ENCODE data around the gene SNX25. TPM values are rescaled to one million over a fixed set of nuclear protein-coding genes. Genes with fewer than 3 reads are reported as not detected.
A peak's percentile ranks its signal among the peaks of the same experiment; 100 is the strongest.
"Not testable (repeated sequence)": the region's sequence is repeated elsewhere in the genome, so short reads cannot be mapped to it uniquely, and the experiment has no call there.

SNX25 gene
- total and polyA plus RNA-seq, 4 experiments from 2014 or later, result 3.5 to 24.5 (median 15.7) TPM

DNA sequence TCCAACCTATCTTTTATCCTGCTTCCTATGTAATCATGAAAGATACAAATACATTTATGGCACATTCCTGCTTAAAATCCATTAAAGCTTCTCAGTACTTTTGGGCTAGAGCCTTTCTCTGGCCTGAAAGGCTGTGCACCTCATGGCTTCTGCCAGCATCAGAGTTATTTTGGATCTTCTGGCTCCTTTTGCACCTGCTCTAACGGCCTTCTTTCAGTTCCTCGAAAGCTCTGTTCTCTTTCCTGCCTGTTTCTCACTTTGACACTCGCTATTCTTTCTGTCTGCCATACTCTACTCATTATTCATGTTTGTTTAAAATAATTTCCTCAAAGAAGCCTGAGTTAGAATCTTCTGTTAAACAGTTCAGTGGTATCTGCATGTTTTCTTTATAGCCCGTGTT, 100.4 kb downstream of the SNX25 start:
- intact Hi-C loops (cut with micrococcal nuclease), result no loop called here
- H3K36me3 ChIP-seq (ENCODE audit: insufficient read depth, low read length), result peaks cover 4% of the 10 kb centered on the region
- Mint-ChIP-seq H3K9me3 (no peaks in the 10 kb centered on the region), H3K4me1 (peaks cover 0 to 2% (median under 1%) of the 10 kb centered on the region in 4 donors), H3K4me3 (no peak overlapping the region), H3K27me3 (no peaks in the 10 kb centered on the region), H3K27ac (peak overlapping the region in 1 of 7 donors; percentile 81), H3K36me3 (peaks cover 47 to 58% of the 10 kb centered on the region in 2 donors)
- ChIA-PET POLR2A (ENCODE audit: partially characterized antibody) (no interaction called here), CTCF (ENCODE audit: partially characterized antibody) (interaction anchor here (1.6 kb wide), 1 partner anchor 97 kb away, joined by 4 read pairs; no protein-coding TSS in a partner anchor)
- no peak overlapping the region for H3K4me3 ChIP-seq (ENCODE audit: low read length in 2 of 2)
- no peaks in the 10 kb centered on the region for H3K9me3 ChIP-seq (ENCODE audit: control insufficient read depth in 1 of 2, low read length in 2 of 2)
- DNase-seq, result no peak
- no peaks in the 10 kb centered on the region for H3K4me1 ChIP-seq (ENCODE audit: insufficient read depth, low read length)
- H3K27me3 ChIP-seq (ENCODE audit: insufficient read depth, low read length), result no peaks in the 10 kb centered on the region
- no peak overlapping the region for H3K27ac ChIP-seq (ENCODE audit: low read depth, low read length)

DNA sequence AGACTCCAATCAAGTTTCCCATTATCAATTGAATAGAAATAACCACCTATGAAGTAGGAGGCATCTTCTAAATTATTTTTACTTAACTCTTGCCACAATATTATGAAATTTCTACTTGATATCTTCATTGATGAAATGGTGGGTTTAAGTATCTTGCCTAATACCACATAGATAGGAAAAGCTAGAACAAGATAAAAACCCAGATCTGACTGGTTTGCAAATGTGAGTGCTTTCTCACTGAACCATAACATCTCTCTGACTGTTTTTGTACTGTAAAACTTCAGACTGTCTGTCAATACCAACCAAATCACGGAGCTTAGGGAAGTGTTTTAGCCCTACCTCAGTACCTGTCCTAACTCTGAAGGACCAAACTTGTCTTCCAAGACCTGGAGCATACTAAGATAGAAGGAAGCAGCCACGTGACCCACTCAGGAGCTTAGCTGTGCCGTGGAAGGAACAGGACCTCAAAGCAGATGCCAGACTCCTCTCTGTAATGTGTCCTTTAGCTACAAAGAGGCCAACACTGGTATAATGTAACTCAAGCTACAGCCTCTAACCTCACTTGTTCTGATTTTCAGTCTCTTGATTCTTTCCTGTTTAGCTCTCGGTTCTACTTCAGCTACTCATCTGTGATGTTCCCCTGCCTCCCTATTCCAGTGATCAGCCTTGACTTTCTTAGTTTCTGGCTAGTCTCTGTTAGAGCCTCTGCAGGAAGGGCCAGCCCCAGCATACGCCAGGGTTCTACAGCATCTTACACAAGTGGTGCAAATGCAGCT, 101.9 kb downstream of the SNX25 start:
- CTCF ChIA-PET (ENCODE audit: partially characterized antibody), result interaction anchor here (1.3 kb wide), 1 partner anchor 127 kb away, joined by 4 read pairs; no protein-coding TSS in a partner anchor
- Mint-ChIP-seq H3K4me3 (no peak overlapping the region), H3K9me3 (no peaks in the 10 kb centered on the region), H3K36me3 (peaks cover 57 to 66% of the 10 kb centered on the region in 2 donors), H3K4me1 (no peaks in the 10 kb centered on the region), H3K27ac (no peak overlapping the region), H3K27me3 (no peaks in the 10 kb centered on the region)
- H3K9me3 ChIP-seq (ENCODE audit: control insufficient read depth in 1 of 2, low read length in 2 of 2), result no peaks in the 10 kb centered on the region
- H3K4me1 ChIP-seq (ENCODE audit: insufficient read depth, low read length), result no peaks in the 10 kb centered on the region
- H3K27ac ChIP-seq (ENCODE audit: low read depth, low read length), result no peak overlapping the region
- no peak overlapping the region for H3K4me3 ChIP-seq (ENCODE audit: low read length in 2 of 2)
- intact Hi-C loops (cut with micrococcal nuclease), result no loop called here
- no peaks in the 10 kb centered on the region for H3K27me3 ChIP-seq (ENCODE audit: insufficient read depth, low read length)
- H3K36me3 ChIP-seq (ENCODE audit: insufficient read depth, low read length), result peaks cover 4% of the 10 kb centered on the region
- DNase-seq, result no peak
- POLR2A ChIA-PET (ENCODE audit: partially characterized antibody), result no interaction called here

DNA sequence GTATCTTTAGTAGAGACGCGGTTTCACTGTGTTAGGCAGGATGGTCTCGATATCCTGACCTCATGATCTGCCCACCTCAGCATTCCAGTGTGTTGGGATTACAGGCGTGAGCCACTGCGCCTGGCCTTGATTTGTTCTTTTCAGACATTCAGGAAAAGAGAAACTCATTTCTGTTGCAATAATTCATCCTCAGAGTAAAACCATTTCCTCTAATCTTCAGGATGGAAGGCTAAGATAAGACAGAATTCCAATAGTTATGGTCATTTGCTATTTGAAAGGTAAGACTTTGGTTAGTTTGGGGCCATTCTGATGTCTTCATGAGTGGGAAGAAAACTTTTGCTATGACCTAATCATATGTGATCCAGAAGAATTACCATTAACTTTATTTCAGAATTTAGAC, 103.3 kb downstream of the SNX25 start:
- ChIA-PET CTCF (ENCODE audit: partially characterized antibody) (no interaction called here), POLR2A (ENCODE audit: partially characterized antibody) (no interaction called here)
- Histone ChIP-seq H3K27me3 (ENCODE audit: insufficient read depth, low read length) (no peaks in the 10 kb centered on the region), H3K36me3 (ENCODE audit: insufficient read depth, low read length) (peaks cover 4% of the 10 kb centered on the region), H3K4me1 (ENCODE audit: insufficient read depth, low read length) (no peaks in the 10 kb centered on the region), H3K9me3 (ENCODE audit: control insufficient read depth in 1 of 2, low read length in 2 of 2) (no peaks in the 10 kb centered on the region), H3K4me3 (ENCODE audit: low read length in 2 of 2) (no peak overlapping the region), H3K27ac (ENCODE audit: low read depth, low read length) (no peak overlapping the region)
- intact Hi-C loops (cut with micrococcal nuclease), result no loop called here
- H3K27ac Mint-ChIP-seq, result no peak overlapping the region
- H3K27me3 Mint-ChIP-seq, result no peaks in the 10 kb centered on the region
- peaks cover 67 to 79% of the 10 kb centered on the region in 2 donors for H3K36me3 Mint-ChIP-seq
- H3K4me1 Mint-ChIP-seq, result no peaks in the 10 kb centered on the region
- DNase-seq, result no peak
- H3K4me3 Mint-ChIP-seq, result no peak overlapping the region
- peaks cover 0 to 5% (median 0%) of the 10 kb centered on the region in 8 donors for H3K9me3 Mint-ChIP-seq

DNA sequence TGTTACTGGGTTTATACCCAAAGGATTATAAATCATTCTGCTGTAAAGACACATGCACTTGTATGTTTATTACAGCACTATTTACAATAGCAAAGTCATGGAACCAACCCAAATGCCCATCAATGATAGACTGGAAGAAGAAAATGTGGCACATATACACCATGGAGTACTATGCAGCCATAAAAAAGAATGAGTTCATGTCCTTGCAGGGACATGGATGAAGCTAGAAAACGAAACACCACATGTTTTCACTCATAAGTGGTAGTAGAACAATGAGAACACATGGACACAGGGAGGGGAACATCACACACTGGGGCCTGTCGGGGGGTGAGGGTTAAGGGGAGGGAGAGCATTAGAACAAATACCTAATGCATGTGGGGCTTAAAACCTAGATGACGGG, 108.1 kb downstream of the SNX25 start:
- H3K9me3 Mint-ChIP-seq; H3K9me3 ChIP-seq (ENCODE audit: control insufficient read depth in 1 of 2, low read length in 2 of 2); H3K4me1 ChIP-seq (ENCODE audit: insufficient read depth, low read length); H3K4me3 Mint-ChIP-seq; H3K4me1 Mint-ChIP-seq; H3K27ac Mint-ChIP-seq; H3K27me3 ChIP-seq (ENCODE audit: insufficient read depth, low read length); H3K27me3 Mint-ChIP-seq; intact Hi-C loops (cut with micrococcal nuclease); DNase-seq; POLR2A ChIA-PET (ENCODE audit: partially characterized antibody); H3K27ac ChIP-seq (ENCODE audit: low read depth, low read length); H3K36me3 ChIP-seq (ENCODE audit: insufficient read depth, low read length); H3K4me3 ChIP-seq (ENCODE audit: low read length in 2 of 2); CTCF ChIA-PET (ENCODE audit: partially characterized antibody): not testable (repeated sequence)
- H3K36me3 Mint-ChIP-seq, result peaks cover 51 to 54% of the 10 kb centered on the region in 2 donors

DNA sequence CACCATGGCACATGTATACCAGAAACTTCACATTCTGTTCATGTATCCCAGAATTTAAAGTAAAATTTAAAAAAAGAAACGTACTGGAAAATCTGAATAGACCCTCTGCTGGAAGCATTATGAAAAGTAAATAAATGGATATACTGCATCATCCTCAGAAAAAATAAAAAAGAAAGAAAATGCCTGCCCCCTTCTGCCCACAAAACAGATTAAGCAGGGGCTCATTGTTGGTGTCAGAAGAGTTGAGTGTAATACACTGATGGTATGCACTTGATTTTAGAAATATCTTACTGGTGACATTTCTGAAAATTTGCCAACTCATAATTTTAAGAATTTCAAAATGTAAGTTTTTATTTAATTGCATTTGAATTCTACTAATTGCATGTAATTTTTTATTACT, 108.5 kb downstream of the SNX25 start:
- intact Hi-C loops (cut with micrococcal nuclease), result no loop called here

DNA sequence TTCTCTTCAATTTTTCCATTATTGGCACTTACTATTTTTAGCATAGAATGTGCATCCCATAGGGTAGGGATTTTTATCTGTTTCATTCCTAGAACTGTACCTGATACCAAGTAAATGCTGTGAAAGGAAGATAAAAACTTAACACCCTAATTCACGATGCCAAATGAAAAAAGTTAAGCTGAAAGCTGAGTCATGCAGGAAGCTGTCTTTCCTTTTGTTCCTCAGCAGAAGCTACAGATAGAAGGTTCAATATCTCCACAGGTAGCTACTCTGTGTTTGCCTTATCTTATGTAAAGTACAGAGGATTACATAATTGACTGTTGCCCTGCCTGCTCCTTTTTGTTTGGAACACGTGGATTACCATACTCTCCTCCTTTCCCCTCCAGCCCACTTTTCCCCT, 109.3 kb downstream of the SNX25 start:
- H3K36me3 ChIP-seq (ENCODE audit: insufficient read depth, low read length), result no peaks in the 10 kb centered on the region
- POLR2A ChIA-PET (ENCODE audit: partially characterized antibody), result interaction anchor here (0.7 kb wide), 1 partner anchor 108 kb away, joined by 3 read pairs; no protein-coding TSS in a partner anchor
- Mint-ChIP-seq H3K27ac (peak overlapping the region in 2 of 7 donors; percentile 27 to 47), H3K9me3 (peaks cover 0 to 5% (median 0%) of the 10 kb centered on the region in 8 donors), H3K36me3 (peaks cover 45 to 47% of the 10 kb centered on the region in 2 donors), H3K27me3 (no peaks in the 10 kb centered on the region), H3K4me1 (peaks cover 4 to 8% (median 6%) of the 10 kb centered on the region in 4 donors), H3K4me3 (no peak overlapping the region)
- H3K4me1 ChIP-seq (ENCODE audit: insufficient read depth, low read length), result peaks cover 5% of the 10 kb centered on the region
- CTCF ChIA-PET (ENCODE audit: partially characterized antibody), result no interaction called here
- no peak overlapping the region for H3K4me3 ChIP-seq (ENCODE audit: low read length in 2 of 2)
- H3K27ac ChIP-seq (ENCODE audit: low read depth, low read length), result no peak overlapping the region
- H3K27me3 ChIP-seq (ENCODE audit: insufficient read depth, low read length), result no peaks in the 10 kb centered on the region
- H3K9me3 ChIP-seq (ENCODE audit: control insufficient read depth in 1 of 2, low read length in 2 of 2), result no peaks in the 10 kb centered on the region
- intact Hi-C loops (cut with micrococcal nuclease), result no loop called here
- DNase-seq, result no peak

More for the DNA sequence above, 108.5 kb downstream of the SNX25 start:
- Histone ChIP-seq H3K27ac (ENCODE audit: low read depth, low read length) (no peak overlapping the region), H3K4me3 (ENCODE audit: low read length in 2 of 2) (no peak overlapping the region), H3K27me3 (ENCODE audit: insufficient read depth, low read length) (no peaks in the 10 kb centered on the region), H3K36me3 (ENCODE audit: insufficient read depth, low read length) (no peaks in the 10 kb centered on the region), H3K9me3 (ENCODE audit: control insufficient read depth in 1 of 2, low read length in 2 of 2) (no peaks in the 10 kb centered on the region), H3K4me1 (ENCODE audit: insufficient read depth, low read length) (peaks cover 5% of the 10 kb centered on the region)
- Mint-ChIP-seq H3K36me3 (peaks cover 47 to 54% of the 10 kb centered on the region in 2 donors), H3K9me3 (peaks cover 0 to 5% (median 0%) of the 10 kb centered on the region in 8 donors), H3K4me1 (peaks cover 4 to 8% (median 6%) of the 10 kb centered on the region in 4 donors), H3K27me3 (no peaks in the 10 kb centered on the region), H3K27ac (no peak overlapping the region), H3K4me3 (no peak overlapping the region)
- no peak for DNase-seq
- ChIA-PET CTCF (ENCODE audit: partially characterized antibody) (no interaction called here), POLR2A (ENCODE audit: partially characterized antibody) (no interaction called here)

DNA sequence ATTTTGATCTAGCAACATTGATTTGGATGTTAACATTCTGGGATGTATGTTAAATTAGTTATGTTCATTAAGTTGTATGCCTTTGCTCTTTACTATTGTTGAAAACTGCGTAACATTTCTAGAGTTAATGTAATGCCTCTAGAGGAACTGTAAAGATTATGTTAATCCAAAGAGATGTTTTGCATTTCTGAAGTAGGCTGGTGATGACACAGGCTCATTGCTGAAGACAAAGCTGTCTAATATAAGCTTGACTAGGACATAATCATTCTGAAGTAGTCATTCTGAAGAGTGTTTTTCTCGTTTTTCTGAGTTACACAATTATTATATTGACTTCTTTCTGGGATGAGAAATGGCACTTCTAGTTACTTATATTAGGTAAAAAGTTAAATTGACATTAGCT, 113.4 kb downstream of the SNX25 start:
- POLR2A ChIA-PET (ENCODE audit: partially characterized antibody), result no interaction called here
- CTCF ChIA-PET (ENCODE audit: partially characterized antibody), result no interaction called here
- Histone ChIP-seq H3K4me1 (ENCODE audit: insufficient read depth, low read length) (peaks cover 5% of the 10 kb centered on the region), H3K27ac (ENCODE audit: low read depth, low read length) (no peak overlapping the region), H3K4me3 (ENCODE audit: low read length in 2 of 2) (no peak overlapping the region), H3K27me3 (ENCODE audit: insufficient read depth, low read length) (no peaks in the 10 kb centered on the region), H3K9me3 (ENCODE audit: control insufficient read depth in 1 of 2, low read length in 2 of 2) (no peaks in the 10 kb centered on the region), H3K36me3 (ENCODE audit: insufficient read depth, low read length) (no peaks in the 10 kb centered on the region)
- Mint-ChIP-seq H3K4me3 (no peak overlapping the region), H3K27me3 (no peaks in the 10 kb centered on the region), H3K4me1 (peaks cover 4 to 8% (median 6%) of the 10 kb centered on the region in 4 donors), H3K9me3 (no peaks in the 10 kb centered on the region), H3K36me3 (peaks cover 23 to 29% of the 10 kb centered on the region in 2 donors), H3K27ac (no peak overlapping the region)
- intact Hi-C loops (cut with micrococcal nuclease), result no loop called here
- no peak for DNase-seq

Data from CD4-positive, alpha-beta memory T cell (primary cell).